Activated CD4-positive, alpha-beta memory T cell treated with anti-CD3 and anti-CD28 coated beads for 36 hours (primary cell): ENCODE measurements around the gene ALKBH4. TPM values are rescaled to one million over a fixed set of nuclear protein-coding genes. Genes with fewer than 3 reads are reported as not detected.
A peak's percentile ranks its signal among the peaks of the same experiment; 100 is the strongest.

ENCODE experiments used
- CTCF ChIA-PET: fragments of 350-600 bp; sonication (Branson Sonifier 250); formaldehyde crosslinking; loops from one replicate; lab custom pipeline; 2021; ENCODE audit warnings: antibody characterized with exemption, inconsistent platforms; lab: Charles Lee
- POLR2A ChIA-PET: fragments of 350-600 bp; sonication (Branson Sonifier 250); formaldehyde crosslinking; loops from one replicate; lab custom pipeline; 2021; ENCODE audit warnings: antibody characterized with exemption; lab: Charles Lee
- DNase-seq: peaks from one replicate; pipeline ENCODE4 v3.0.0-alpha.2; 2020
- H3K27ac Mint-ChIP-seq: one replicate; pipeline ENCODE4 v1.8.0; 2021; ENCODE audit warnings: mixed read lengths
- H3K27me3 Mint-ChIP-seq: one replicate; pipeline ENCODE4 v1.8.0; 2021; ENCODE audit warnings: mixed read lengths
- H3K36me3 Mint-ChIP-seq: one replicate; pipeline ENCODE4 v1.8.0; 2021; ENCODE audit warnings: mixed read lengths
- H3K4me1 Mint-ChIP-seq: one replicate; pipeline ENCODE4 v1.8.0; 2021; ENCODE audit warnings: low read depth, mixed read lengths
- H3K4me3 Mint-ChIP-seq: one replicate; pipeline ENCODE4 v1.8.0; 2021; ENCODE audit warnings: mild to moderate bottlenecking, mixed read lengths
- H3K9me3 Mint-ChIP-seq: one replicate; pipeline ENCODE4 v1.8.0; 2021; ENCODE audit warnings: mixed read lengths
- intact Hi-C: fragments of 100-400 bp; cut with micrococcal nuclease; formaldehyde crosslinking; loops from one replicate; pipeline ENCODE4 v1.15.1; 2023
- total RNA-seq, 2 experiments: library from RNA; stranded (reverse); gene quantifications; one replicate each; pipeline ENCODE4 v1.2.3, GENCODE V29; 2021

The ALKBH4 gene
- total RNA-seq, 2 experiments from 2014 or later: 7.7 to 7.8 TPM

DNA sequence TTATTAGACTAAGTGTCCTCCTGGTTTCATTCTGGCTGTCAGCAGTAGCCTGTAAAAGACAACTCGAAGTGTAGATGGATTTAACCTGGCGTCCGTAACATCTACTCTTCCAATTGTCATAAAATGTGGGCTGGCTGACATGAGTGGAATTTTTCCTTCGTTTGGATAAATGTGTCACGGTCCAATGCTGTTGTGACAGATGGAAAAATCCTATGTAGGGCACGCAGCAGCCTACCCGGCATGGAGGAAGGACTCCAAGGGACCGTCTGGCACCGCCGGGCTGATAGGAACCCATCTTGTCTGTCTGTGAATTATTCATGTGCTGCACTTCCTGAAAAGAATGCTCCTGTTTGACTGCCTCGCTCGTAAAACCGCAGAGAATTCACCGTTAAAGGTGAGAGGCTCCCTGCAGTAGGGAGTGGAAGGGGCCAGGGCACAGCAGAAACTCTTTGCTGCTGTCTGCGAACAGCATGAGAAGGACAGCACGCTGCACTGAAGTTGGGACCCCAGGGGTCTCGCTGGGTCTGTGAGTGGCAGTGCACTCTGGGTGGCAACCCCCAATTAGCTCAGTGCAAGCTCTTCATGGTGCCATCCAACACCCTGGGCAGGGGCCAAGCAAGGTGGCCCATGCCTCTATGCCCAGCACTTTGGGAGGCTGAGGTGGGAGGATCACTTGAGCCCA lies 32.9 kb downstream of the ALKBH4 start:
- H3K9me3 Mint-ChIP-seq: no peaks in the 10 kb centered on the region
- H3K27me3 Mint-ChIP-seq: no peaks in the 10 kb centered on the region
- peak overlapping the region; percentile 74 for H3K4me3 Mint-ChIP-seq
- peaks cover 2% of the 10 kb centered on the region for H3K36me3 Mint-ChIP-seq
- peak; percentile 72 for DNase-seq
- peak overlapping the region; percentile 93 for H3K27ac Mint-ChIP-seq
- ChIA-PET POLR2A (interaction anchor here (0.8 to 2.5 kb wide), 2 partner anchors 17 to 32 kb away, joined by 4 to 12 read pairs; partner anchors contain the start of gene ALKBH4), CTCF (interaction anchor here (2.0 to 2.9 kb wide), 2 partner anchors 19 to 27 kb away, joined by 6 to 11 read pairs; no protein-coding TSS in a partner anchor)
- peaks cover 63% of the 10 kb centered on the region for H3K4me1 Mint-ChIP-seq
- intact Hi-C loops: loop anchor here (1.0 kb wide), 1 partner anchor 16 kb away; no protein-coding TSS in a partner anchor

GRCh38 chr7:102429141-102429899 lies 35.3 kb downstream of the ALKBH4 start:
- no peak for DNase-seq
- CTCF ChIA-PET: interaction anchor here (1.8 kb wide), 1 partner anchor 13 kb away, joined by 7 read pairs; no protein-coding TSS in a partner anchor

DNA sequence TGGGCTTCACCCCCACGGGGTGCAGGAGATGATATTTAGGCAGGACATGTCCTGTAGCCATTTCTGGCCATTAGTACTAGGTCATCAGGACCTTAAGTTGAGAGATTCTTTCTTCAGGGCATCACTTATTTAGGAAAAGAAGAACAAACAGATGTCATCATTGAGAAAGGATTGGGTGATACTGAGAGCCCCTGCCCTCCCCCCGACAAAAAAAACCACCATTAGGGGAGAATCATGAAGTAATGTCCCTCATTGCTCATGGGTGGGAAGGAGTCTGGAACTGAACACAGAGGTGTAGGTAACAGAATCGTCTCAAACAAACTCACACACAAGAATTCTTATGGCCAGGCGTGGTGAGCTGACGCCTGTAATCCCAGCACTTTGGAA lies 37.7 kb downstream of the ALKBH4 start:
- H3K27ac Mint-ChIP-seq: peak overlapping the region; percentile 100
- CTCF ChIA-PET: interaction anchor here (1.0 to 2.5 kb wide), 4 partner anchors 11 to 23 kb away, joined by 3 to 17 read pairs (median 8); no protein-coding TSS in a partner anchor
- peaks cover 71% of the 10 kb centered on the region for H3K4me1 Mint-ChIP-seq
- intact Hi-C loops: no loop called here
- H3K4me3 Mint-ChIP-seq: peak overlapping the region; percentile 76
- H3K36me3 Mint-ChIP-seq: peaks cover 23% of the 10 kb centered on the region
- POLR2A ChIA-PET: interaction anchor here (0.5 to 4.0 kb wide), 5 partner anchors 9 to 31 kb away, joined by 3 to 34 read pairs (median 5); partner anchors contain the start of gene PRKRIP1
- DNase-seq: no peak
- H3K9me3 Mint-ChIP-seq: no peaks in the 10 kb centered on the region
- no peaks in the 10 kb centered on the region for H3K27me3 Mint-ChIP-seq

More at GRCh38 chr7:102429141-102429899, 35.3 kb downstream of the ALKBH4 start:
- Mint-ChIP-seq H3K9me3 (no peaks in the 10 kb centered on the region), H3K27me3 (no peaks in the 10 kb centered on the region), H3K36me3 (peaks cover 19% of the 10 kb centered on the region), H3K27ac (peak overlapping the region; percentile 93), H3K4me3 (no peak overlapping the region), H3K4me1 (peaks cover 78% of the 10 kb centered on the region)
- POLR2A ChIA-PET: interaction anchor here (0.6 kb wide), 1 partner anchor 11 kb away, joined by 3 read pairs; no protein-coding TSS in a partner anchor
- intact Hi-C loops: no loop called here

GRCh38 chr7:102426268-102427018 lies 38.2 kb downstream of the ALKBH4 start:
- POLR2A ChIA-PET: interaction anchor here (0.5 to 4.0 kb wide), 9 partner anchors 8 to 39 kb away, joined by 3 to 34 read pairs (median 6); partner anchors contain the start of genes ALKBH4, LRWD1 and PRKRIP1
- DNase-seq: peak; percentile 92
- Mint-ChIP-seq H3K4me1 (peaks cover 65% of the 10 kb centered on the region), H3K36me3 (peaks cover 23% of the 10 kb centered on the region), H3K9me3 (no peaks in the 10 kb centered on the region), H3K4me3 (peak overlapping the region; percentile 76), H3K27ac (peak overlapping the region; percentile 100), H3K27me3 (no peaks in the 10 kb centered on the region)
- intact Hi-C loops: loop anchor here (1.0 kb wide), 3 partner anchors 11 to 38 kb away; partner anchors contain the start of genes ALKBH4, LRWD1 and PRKRIP1
- CTCF ChIA-PET: interaction anchor here (1.0 to 2.5 kb wide), 7 partner anchors 9 to 30 kb away, joined by 3 to 17 read pairs (median 6); partner anchors contain the start of gene PRKRIP1

- no peaks in the 10 kb centered on the region for H3K27me3 Mint-ChIP-seq
- POLR2A ChIA-PET: interaction anchor here (0.8 to 4.0 kb wide), 7 partner anchors 8 to 40 kb away, joined by 4 to 34 read pairs (median 8); partner anchors contain the start of genes ALKBH4, LRWD1 and PRKRIP1
- H3K4me3 Mint-ChIP-seq: peak overlapping the region; percentile 76
- peak; percentile 92 for DNase-seq
- intact Hi-C loops: loop anchor here (1.0 kb wide), 3 partner anchors 10 to 39 kb away; partner anchors contain the start of genes ALKBH4, LRWD1 and PRKRIP1
- H3K36me3 Mint-ChIP-seq: peaks cover 25% of the 10 kb centered on the region
- H3K9me3 Mint-ChIP-seq: no peaks in the 10 kb centered on the region
- CTCF ChIA-PET: interaction anchor here (1.2 to 2.5 kb wide), 6 partner anchors 8 to 29 kb away, joined by 3 to 17 read pairs (median 6); partner anchors contain the start of gene PRKRIP1
- peak overlapping the region; percentile 100 for H3K27ac Mint-ChIP-seq
- H3K4me1 Mint-ChIP-seq: peaks cover 62% of the 10 kb centered on the region
These were observed 38.9 kb downstream of the ALKBH4 start for GRCh38 chr7:102425639-102426267.

- Mint-ChIP-seq H3K27ac (peak overlapping the region; percentile 100), H3K4me3 (no peak overlapping the region), H3K36me3 (peaks cover 31% of the 10 kb centered on the region), H3K27me3 (no peaks in the 10 kb centered on the region), H3K9me3 (no peaks in the 10 kb centered on the region), H3K4me1 (peaks cover 59% of the 10 kb centered on the region)
- ChIA-PET CTCF (interaction anchor here (1.4 to 2.5 kb wide), 2 partner anchors 21 to 28 kb away, joined by 3 to 17 read pairs; partner anchors contain the start of gene PRKRIP1), POLR2A (interaction anchor here (3.4 to 4.0 kb wide), 2 partner anchors 9 to 29 kb away, joined by 12 to 34 read pairs; partner anchors contain the start of gene PRKRIP1)
- intact Hi-C loops: no loop called here
- no peak for DNase-seq
These were observed 39.9 kb downstream of the ALKBH4 start for GRCh38 chr7:102424787-102425218.

DNA sequence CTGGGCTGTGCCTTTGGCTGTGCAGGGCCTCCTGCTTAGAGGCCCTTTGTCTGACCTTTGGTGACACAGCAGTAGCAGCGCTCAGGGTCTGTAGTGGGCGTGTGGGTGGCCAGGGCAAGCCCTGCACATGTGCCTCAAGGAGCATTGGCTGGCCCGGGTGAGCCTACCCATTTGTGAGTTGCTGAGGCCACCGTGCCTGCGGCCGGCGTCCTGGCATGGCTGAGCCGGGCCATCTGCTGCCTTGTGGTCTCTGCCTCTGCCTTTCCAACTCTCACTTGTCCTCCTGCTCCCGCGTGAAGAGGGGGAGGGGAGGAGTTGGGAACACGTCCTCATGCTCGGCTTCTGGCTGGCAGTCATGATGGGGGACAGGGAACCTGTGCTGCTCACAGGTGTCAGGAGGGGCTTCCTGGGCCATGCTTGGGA lies 40.5 kb downstream of the ALKBH4 start:
- intact Hi-C loops: no loop called here
- H3K4me3 Mint-ChIP-seq: no peak overlapping the region
- ChIA-PET POLR2A (interaction anchor here (3.4 to 4.0 kb wide), 2 partner anchors 9 to 28 kb away, joined by 12 to 34 read pairs; partner anchors contain the start of gene PRKRIP1), CTCF (no interaction called here)
- H3K27ac Mint-ChIP-seq: peak overlapping the region; percentile 100
- no peaks in the 10 kb centered on the region for H3K9me3 Mint-ChIP-seq
- peaks cover 56% of the 10 kb centered on the region for H3K4me1 Mint-ChIP-seq
- H3K27me3 Mint-ChIP-seq: no peaks in the 10 kb centered on the region
- peaks cover 32% of the 10 kb centered on the region for H3K36me3 Mint-ChIP-seq
- DNase-seq: no peak

DNA sequence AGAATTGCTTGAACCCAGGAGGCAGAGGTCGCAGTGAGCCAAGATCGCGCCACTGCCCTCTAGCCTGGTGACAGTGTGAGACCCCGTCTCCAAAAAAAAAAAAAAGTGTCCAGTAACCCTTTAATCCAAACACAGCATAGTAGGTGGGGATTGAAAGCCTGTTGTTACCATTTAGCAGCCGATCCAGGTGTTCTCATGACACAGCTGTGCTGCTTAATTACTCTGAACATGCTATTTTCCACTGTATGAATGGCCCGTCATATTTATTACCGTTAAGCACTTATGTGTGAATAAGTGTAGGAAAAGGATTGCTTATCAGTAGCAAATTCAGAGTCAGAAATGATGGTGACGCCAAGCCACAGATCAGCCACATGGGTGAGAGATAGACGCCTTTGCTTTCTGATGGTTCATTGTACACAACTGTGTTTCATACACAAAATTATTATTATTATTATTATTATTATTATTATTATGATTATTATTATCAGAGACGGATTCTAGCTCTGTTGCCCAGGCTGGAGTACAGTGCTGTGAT lies 42.9 kb downstream of the ALKBH4 start:
- Mint-ChIP-seq H3K4me3 (no peak overlapping the region), H3K27me3 (no peaks in the 10 kb centered on the region), H3K36me3 (peaks cover 34% of the 10 kb centered on the region), H3K4me1 (peaks cover 59% of the 10 kb centered on the region), H3K9me3 (no peaks in the 10 kb centered on the region), H3K27ac (no peak overlapping the region)
- CTCF ChIA-PET: no interaction called here
- DNase-seq: no peak
- intact Hi-C loops: no loop called here
- POLR2A ChIA-PET: no interaction called here

GRCh38 chr7:102418592-102418991 lies 46.1 kb downstream of the ALKBH4 start:
- Mint-ChIP-seq H3K4me3 (no peak overlapping the region), H3K27me3 (no peaks in the 10 kb centered on the region), H3K27ac (peak overlapping the region; percentile 61), H3K9me3 (no peaks in the 10 kb centered on the region), H3K36me3 (peaks cover 34% of the 10 kb centered on the region), H3K4me1 (peaks cover 53% of the 10 kb centered on the region)
- ChIA-PET POLR2A (interaction anchor here (1.3 kb wide), 1 partner anchor 8 kb away, joined by 5 read pairs; no protein-coding TSS in a partner anchor), CTCF (interaction anchor here (1.2 kb wide), 1 partner anchor 21 kb away, joined by 3 read pairs; no protein-coding TSS in a partner anchor)
- intact Hi-C loops: no loop called here
- DNase-seq: no peak

- peak; percentile 42 for DNase-seq
- peaks cover 53% of the 10 kb centered on the region for H3K4me1 Mint-ChIP-seq
- H3K27me3 Mint-ChIP-seq: no peaks in the 10 kb centered on the region
- CTCF ChIA-PET: interaction anchor here (1.2 to 3.4 kb wide), 2 partner anchors 9 to 12 kb away, joined by 7 to 19 read pairs; no protein-coding TSS in a partner anchor
- no peak overlapping the region for H3K4me3 Mint-ChIP-seq
- peak overlapping the region; percentile 98 for H3K27ac Mint-ChIP-seq
- intact Hi-C loops: no loop called here
- peaks cover 33% of the 10 kb centered on the region for H3K36me3 Mint-ChIP-seq
- POLR2A ChIA-PET: interaction anchor here (0.6 to 1.0 kb wide), 2 partner anchors 9 to 138 kb away, joined by 4 to 8 read pairs; no protein-coding TSS in a partner anchor
- no peaks in the 10 kb centered on the region for H3K9me3 Mint-ChIP-seq
These were observed 47.6 kb downstream of the ALKBH4 start for GRCh38 chr7:102417105-102417504.
